HCT116 (cell line): ENCODE measurements around the gene NSMF. TPM values are rescaled to one million over a fixed set of nuclear protein-coding genes. Genes with fewer than 3 reads are reported as not detected.

Experiments used
- ATAC-seq: fragments of 200-7000 bp; cut with Tn5 transposase; 2 replicates; pipeline ENCODE4 v1.9.1; 2020; ENCODE audit warnings: mild to moderate bottlenecking, moderate library complexity
- BruUV-seq: library from RNA; stranded (reverse); fragments of 400-500 nt; replicated peaks from 2 replicates; lab custom pipeline; 2021; lab: Mats Ljungman, UMichigan
- CTCF ChIA-PET: fragments of 300-600 bp; sonication (Branson Sonifier 250); formaldehyde crosslinking; loops from one replicate; lab custom pipeline; 2021; ENCODE audit warnings: antibody characterized with exemption; lab: Charles Lee
- POLR2A ChIA-PET: fragments of 300-600, 350-600 bp; sonication (Branson Sonifier 250); formaldehyde crosslinking; loops from one replicate; lab custom pipeline; 2021; ENCODE audit warnings: antibody characterized with exemption; lab: Charles Lee
- RAD21 ChIA-PET, 2 experiments: fragments of 300-600 bp; sonication (Branson Sonifier 250); formaldehyde crosslinking; loops; one replicate each; lab custom pipeline; 2023; ENCODE audit warnings: low total read pairs in 2 of 2; ENCODE audit not compliant: uncharacterized antibody in 2 of 2, unreplicated experiment in 2 of 2, low non-redundant PET in 1 of 2; lab: Charles Lee
- DNase-seq: peaks from one replicate; pipeline ENCODE4 v3.0.0-alpha.2; 2010; ENCODE audit warnings: low read depth, low spot score
- H2AFZ ChIP-seq: fragments of 200-600 bp; shearing (Covaris generic), sonication (generic); 2 replicates; pipeline ENCODE4 v1.6.1; 2017; ENCODE audit warnings: low read depth, mixed run types, mixed read lengths, antibody characterized with exemption, low read length; ENCODE audit not compliant: poor library complexity, severe bottlenecking
- H3K27ac ChIP-seq: 2 replicates; pipeline ENCODE4 v1.5.1; 2012; ENCODE audit warnings: low read depth, low read length
- H3K27me3 ChIP-seq: fragments of 200-600 bp; sonication (generic); 2 replicates; pipeline ENCODE4 v1.6.1; 2016; ENCODE audit warnings: mixed run types, low read length, mixed read lengths; ENCODE audit not compliant: insufficient read depth
- H3K36me3 ChIP-seq, 2 experiments: fragments of 200-500 bp in 1 of 2; fragments of 200-600 bp in 1 of 2; sonication (Bioruptor generic) in 1 of 2; sonication (generic) in 1 of 2; 2 replicates each; pipeline versions ENCODE4 v1.5.1 to v1.6.1; 2014 to 2016; ENCODE audit warnings: low read length in 2 of 2, inconsistent platforms in 1 of 2, mixed read lengths in 1 of 2, mixed run types in 1 of 2; ENCODE audit not compliant: insufficient read depth in 2 of 2, control insufficient read depth in 1 of 2
- H3K4me1 ChIP-seq, 2 experiments: fragments of 200-600 bp in 1 of 2; sonication (generic) in 1 of 2; 2 replicates each; pipeline versions ENCODE4 v1.5.1 to v1.6.1; 2012 to 2017; ENCODE audit warnings: low read length in 2 of 2, inconsistent platforms in 1 of 2, mild to moderate bottlenecking in 1 of 2, mixed read lengths in 1 of 2, mixed run types in 1 of 2, moderate library complexity in 1 of 2; ENCODE audit not compliant: insufficient read depth in 2 of 2, control insufficient read depth in 1 of 2
- H3K4me2 ChIP-seq: fragments of 200-600 bp; sonication (generic); 2 replicates; pipeline ENCODE4 v1.6.1; 2017; ENCODE audit warnings: mixed run types, low read length, mixed read lengths
- H3K4me3 ChIP-seq, 2 experiments: fragments of 200-600 bp in 1 of 2; sonication (generic) in 1 of 2; replicated peaks in 1 of 2; 2 replicates each; pipeline ENCODE4 v1.5.1; 2011 to 2016; ENCODE audit warnings: low read length in 2 of 2, control low read depth in 1 of 2, low read depth in 1 of 2, mild to moderate bottlenecking in 1 of 2, mixed read lengths in 1 of 2, mixed run types in 1 of 2
- H3K79me2 ChIP-seq: fragments of 200-600 bp; sonication (generic); 2 replicates; pipeline ENCODE4 v1.6.1; 2017; ENCODE audit warnings: mild to moderate bottlenecking, mixed run types, low read length, moderate library complexity, mixed read lengths; ENCODE audit not compliant: insufficient read depth
- H3K9ac ChIP-seq: fragments of 200-600 bp; sonication (generic); 2 replicates; pipeline ENCODE4 v1.6.1; 2016; ENCODE audit warnings: low read length, mixed read lengths
- H3K9me2 ChIP-seq: fragments of 200-600 bp; sonication (generic), shearing (Covaris generic); 2 replicates; pipeline ENCODE4 v1.6.1; 2017; ENCODE audit warnings: mixed run types, mild to moderate bottlenecking, moderate library complexity; ENCODE audit not compliant: insufficient read depth
- H3K9me3 ChIP-seq, 2 experiments: fragments of 200-500 bp in 1 of 2; fragments of 200-600 bp in 1 of 2; sonication (Bioruptor generic) in 1 of 2; sonication (generic) in 1 of 2; 2 replicates each; pipeline ENCODE4 v1.6.1; 2014 to 2017; ENCODE audit warnings: low read length in 2 of 2, mixed read lengths in 2 of 2, inconsistent platforms in 1 of 2, low read depth in 1 of 2, mild to moderate bottlenecking in 1 of 2, mixed run types in 1 of 2, moderate library complexity in 1 of 2; ENCODE audit not compliant: control insufficient read depth in 1 of 2, insufficient read depth in 1 of 2
- H4K20me1 ChIP-seq: fragments of 200-600 bp; sonication (generic), shearing (Covaris generic); 2 replicates; pipeline ENCODE4 v1.6.1; 2017; ENCODE audit warnings: mixed run types, mild to moderate bottlenecking, moderate library complexity; ENCODE audit not compliant: insufficient read depth
- CBX3 ChIP-seq: IDR thresholded peaks from 2 replicates; pipeline ENCODE4 v1.6.1; 2012; ENCODE audit warnings: low read depth
- CTCF ChIP-seq, 3 experiments: fragments of 200-600 bp in 1 of 3; sonication (generic) in 1 of 3; IDR thresholded peaks in 2 of 3; conservative IDR thresholded peaks in 1 of 3; 2 replicates each; pipeline ENCODE4 v1.5.1; 2012 to 2017; ENCODE audit warnings: low read depth in 2 of 3, low read length in 2 of 3, antibody characterized with exemption in 1 of 3, borderline replicate concordance in 1 of 3, control low read depth in 1 of 3, mild to moderate bottlenecking in 1 of 3, mixed read lengths in 1 of 3, mixed run types in 1 of 3, moderate library complexity in 1 of 3; ENCODE audit not compliant: insufficient read depth in 1 of 3
- EGR1 ChIP-seq: IDR thresholded peaks from 2 replicates; pipeline ENCODE4 v1.6.1; 2012; ENCODE audit warnings: low read depth
- ELF1 ChIP-seq: IDR thresholded peaks from 2 replicates; pipeline ENCODE4 v1.6.1; 2012; ENCODE audit warnings: low read depth, borderline replicate concordance
- EZH2 ChIP-seq: fragments of 200-600 bp; sonication (generic); IDR thresholded peaks from 2 replicates; pipeline ENCODE4 v1.6.1; 2017; ENCODE audit warnings: antibody characterized with exemption, mixed run types
- EZH2phosphoT487 ChIP-seq: fragments of 200-600 bp; IDR thresholded peaks from 2 replicates; pipeline ENCODE4 v1.6.1; 2018; ENCODE audit warnings: antibody characterized with exemption, borderline replicate concordance
- FOSL1 ChIP-seq: IDR thresholded peaks from 2 replicates; pipeline ENCODE4 v1.6.1; 2012; ENCODE audit warnings: low read depth
- MAX ChIP-seq: IDR thresholded peaks from 2 replicates; pipeline ENCODE4 v1.6.1; 2012
- POLR2AphosphoS5 ChIP-seq: IDR thresholded peaks from 2 replicates; pipeline ENCODE4 v1.6.1; 2011; ENCODE audit warnings: mild to moderate bottlenecking, low read depth, low read length, moderate library complexity
- RAD21 ChIP-seq: IDR thresholded peaks from 2 replicates; pipeline ENCODE4 v1.6.1; 2012; ENCODE audit warnings: low read depth, mild to moderate bottlenecking
- SIN3A ChIP-seq: IDR thresholded peaks from 2 replicates; pipeline ENCODE4 v1.6.1; 2012; ENCODE audit warnings: low read depth
- SP1 ChIP-seq: IDR thresholded peaks from 2 replicates; pipeline ENCODE4 v1.6.1; 2012; ENCODE audit warnings: low read depth
- SRF ChIP-seq: IDR thresholded peaks from 2 replicates; pipeline ENCODE4 v1.6.1; 2012; ENCODE audit warnings: low read depth
- TCF7L2 ChIP-seq: IDR thresholded peaks from 2 replicates; pipeline ENCODE4 v1.7.0; 2011; ENCODE audit warnings: borderline replicate concordance, inconsistent platforms; ENCODE audit not compliant: insufficient read depth, insufficient read length; ENCODE audit errors: extremely low read depth
- YY1 ChIP-seq: IDR thresholded peaks from 2 replicates; pipeline ENCODE4 v1.6.1; 2011; ENCODE audit warnings: low read length, low read depth, moderate library complexity, mild to moderate bottlenecking; ENCODE audit not compliant: insufficient replicate concordance; ENCODE audit errors: extremely low read depth
- ZNF274 ChIP-seq: fragments of 200-500 bp; sonication (Bioruptor generic); IDR thresholded peaks from 2 replicates; pipeline ENCODE4 v1.6.1; 2014; ENCODE audit warnings: mild to moderate bottlenecking, low read depth, low read length, inconsistent platforms
- intact Hi-C: fragments of 100-400 bp; cut with micrococcal nuclease; formaldehyde crosslinking; loops from 2 replicates; pipeline ENCODE4 v1.10.0; 2022
- total RNA-seq: library from RNA; stranded (reverse); gene quantifications from one replicate; pipeline ENCODE4 v1.2.1, GENCODE V29; 2021; ENCODE audit not compliant: unreplicated experiment
- TF ChIP-seq, protein P1 (sequence below): IDR thresholded peaks from 2 replicates; pipeline ENCODE4 v1.6.1; 2011; ENCODE audit warnings: mild to moderate bottlenecking, low read length, moderate library complexity; ENCODE audit not compliant: insufficient replicate concordance; ENCODE audit errors: extremely low read depth
- TF ChIP-seq, protein P2 (sequence below): IDR thresholded peaks from 2 replicates; pipeline ENCODE4 v1.6.1; 2012

Gene NSMF
- total RNA-seq, 1 experiment from 2014 or later = 81.9 TPM

DNA sequence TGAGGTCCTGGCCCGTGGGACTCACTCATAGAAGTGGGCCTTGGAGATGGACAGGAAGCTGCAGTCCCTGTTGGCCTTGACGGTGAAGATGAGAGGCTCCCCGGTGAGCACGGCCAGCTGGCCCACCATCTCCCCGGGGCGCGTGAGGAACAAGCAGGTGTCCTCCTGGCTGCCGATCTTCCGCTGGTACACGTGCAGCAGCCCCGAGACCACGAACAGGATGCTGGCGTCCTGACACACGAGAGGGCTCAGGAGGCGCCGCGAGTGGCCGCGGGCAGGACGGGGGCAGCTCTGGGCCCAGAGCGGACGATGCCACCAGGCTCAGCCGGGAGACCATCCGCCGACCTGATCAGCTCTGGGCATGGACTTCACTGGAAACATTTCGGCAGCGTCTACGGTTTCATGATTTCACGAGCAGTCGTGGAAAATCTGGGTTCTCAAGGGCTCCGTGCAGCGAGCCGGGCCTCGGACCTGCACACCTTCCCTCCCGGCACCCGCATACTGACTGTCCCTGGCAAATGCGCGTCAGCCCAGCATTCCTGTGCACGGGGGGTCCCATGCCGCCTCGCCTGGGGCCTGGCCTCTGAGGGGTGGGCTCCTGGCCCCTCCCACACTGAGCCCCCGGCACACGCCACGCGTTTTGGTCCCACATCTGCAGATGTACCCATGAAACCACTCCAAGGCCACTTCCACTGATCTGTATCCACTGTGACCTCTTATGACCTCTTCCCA, 41.7 kb upstream of the NSMF start:
- Histone ChIP-seq H3K79me2 (no peaks in the 10 kb centered on the region), H4K20me1 (no peaks in the 10 kb centered on the region), H3K4me1 (no peaks in the 10 kb centered on the region), H3K36me3 (no peaks in the 10 kb centered on the region), H3K9me2 (no peaks in the 10 kb centered on the region), H3K4me2 (no peak overlapping the region), H3K27ac (no peak overlapping the region), H3K9ac (no peak overlapping the region), H2AFZ (no peak overlapping the region), H3K27me3 (no peaks in the 10 kb centered on the region), H3K4me3 (no peak overlapping the region), H3K9me3 (no peaks in the 10 kb centered on the region)
- ATAC-seq = no peak
- ChIA-PET RAD21 (no interaction called here), POLR2A (no interaction called here), CTCF (no interaction called here)
- TF ChIP-seq CBX3 (no peak), EZH2phosphoT487 (no peak), ZNF274 (no peak), FOSL1 (no peak), RAD21 (no peak), CTCF (IDR thresholded peaks at IDR 0.05 in 2 of 3, conservative IDR thresholded peaks at IDR 0.05 in 1 of 3; ENCODE audit: borderline replicate concordance in 1 of 3, insufficient read depth in 1 of 3, low read depth in 2 of 3, low read length in 2 of 3) (no peak), EZH2 (no peak), SIN3A (no peak), POLR2AphosphoS5 (no peak), YY1 (no peak), ELF1 (no peak), MAX (no peak), SRF (no peak), SP1 (no peak), EGR1 (no peak), TCF7L2 (no peak)
- TF ChIP-seq, protein P1, sequence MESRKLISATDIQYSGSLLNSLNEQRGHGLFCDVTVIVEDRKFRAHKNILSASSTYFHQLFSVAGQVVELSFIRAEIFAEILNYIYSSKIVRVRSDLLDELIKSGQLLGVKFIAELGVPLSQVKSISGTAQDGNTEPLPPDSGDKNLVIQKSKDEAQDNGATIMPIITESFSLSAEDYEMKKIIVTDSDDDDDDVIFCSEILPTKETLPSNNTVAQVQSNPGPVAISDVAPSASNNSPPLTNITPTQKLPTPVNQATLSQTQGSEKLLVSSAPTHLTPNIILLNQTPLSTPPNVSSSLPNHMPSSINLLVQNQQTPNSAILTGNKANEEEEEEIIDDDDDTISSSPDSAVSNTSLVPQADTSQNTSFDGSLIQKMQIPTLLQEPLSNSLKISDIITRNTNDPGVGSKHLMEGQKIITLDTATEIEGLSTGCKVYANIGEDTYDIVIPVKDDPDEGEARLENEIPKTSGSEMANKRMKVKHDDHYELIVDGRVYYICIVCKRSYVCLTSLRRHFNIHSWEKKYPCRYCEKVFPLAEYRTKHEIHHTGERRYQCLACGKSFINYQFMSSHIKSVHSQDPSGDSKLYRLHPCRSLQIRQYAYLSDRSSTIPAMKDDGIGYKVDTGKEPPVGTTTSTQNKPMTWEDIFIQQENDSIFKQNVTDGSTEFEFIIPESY = no peak
- TF ChIP-seq, protein P2, sequence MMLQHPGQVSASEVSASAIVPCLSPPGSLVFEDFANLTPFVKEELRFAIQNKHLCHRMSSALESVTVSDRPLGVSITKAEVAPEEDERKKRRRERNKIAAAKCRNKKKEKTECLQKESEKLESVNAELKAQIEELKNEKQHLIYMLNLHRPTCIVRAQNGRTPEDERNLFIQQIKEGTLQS = no peak
- intact Hi-C loops = no loop called here
- no TSS peak for BruUV-seq
- no peak for DNase-seq
